GM23338 (cell line): ENCODE data around the gene PTRHD1. TPM values are rescaled to one million over a fixed set of nuclear protein-coding genes. Genes with fewer than 3 reads are reported as not detected.

ENCODE experiments used
- ATAC-seq: fragments of 200-7000 bp; cut with Tn5 transposase; 3 replicates; pipeline ENCODE4 v1.9.1; 2020
- DNase-seq: peaks from one replicate; pipeline ENCODE4 v3.0.0-alpha.2; 2015; ENCODE audit warnings: low spot score
- H2AFZ ChIP-seq: fragments of 200-600 bp; sonication (generic); 2 replicates; pipeline ENCODE4 v1.8.0; 2016; ENCODE audit warnings: antibody characterized with exemption, mild to moderate bottlenecking, moderate library complexity
- H3F3A ChIP-seq: fragments of 200-600 bp; sonication (generic); replicated peaks from 2 replicates; pipeline ENCODE4 v1.8.0; 2017; ENCODE audit warnings: antibody characterized with exemption, mixed run types, low read depth
- H3K27ac ChIP-seq: fragments of 200-600 bp; sonication (generic); 2 replicates; pipeline ENCODE4 v1.6.1; 2016; ENCODE audit warnings: low read depth
- H3K27me3 ChIP-seq: fragments of 200-600 bp; sonication (generic); 2 replicates; pipeline ENCODE4 v1.8.0; 2016; ENCODE audit warnings: mild to moderate bottlenecking, mixed run types, moderate library complexity; ENCODE audit not compliant: insufficient read depth
- H3K36me3 ChIP-seq: fragments of 200-600 bp; sonication (generic); 2 replicates; pipeline ENCODE4 v1.8.0; 2016; ENCODE audit warnings: mild to moderate bottlenecking; ENCODE audit not compliant: insufficient read depth
- H3K4me1 ChIP-seq: fragments of 200-600 bp; sonication (generic); 2 replicates; pipeline ENCODE4 v1.8.0; 2016; ENCODE audit warnings: mild to moderate bottlenecking, moderate library complexity; ENCODE audit not compliant: insufficient read depth
- H3K4me2 ChIP-seq: fragments of 200-600 bp; sonication (generic); 2 replicates; pipeline ENCODE4 v1.7.1; 2017; ENCODE audit warnings: mixed run types
- H3K4me3 ChIP-seq: fragments of 200-600 bp; sonication (generic); 2 replicates; pipeline ENCODE4 v1.6.1; 2016; ENCODE audit warnings: mixed run types
- H3K79me2 ChIP-seq: fragments of 200-600 bp; sonication (generic); replicated peaks from 2 replicates; pipeline ENCODE4 v1.8.0; 2017; ENCODE audit warnings: mild to moderate bottlenecking; ENCODE audit not compliant: insufficient read depth
- H3K9me2 ChIP-seq: fragments of 200-600 bp; sonication (generic); 2 replicates; pipeline ENCODE4 v1.8.0; 2017; ENCODE audit not compliant: insufficient read depth
- H4K20me1 ChIP-seq: fragments of 200-600 bp; sonication (generic); replicated peaks from 2 replicates; pipeline ENCODE4 v1.8.0; 2017; ENCODE audit warnings: mild to moderate bottlenecking; ENCODE audit not compliant: insufficient read depth
- H3K27ac Mint-ChIP-seq: 2 replicates; pipeline ENCODE4 v1.8.0; 2020; ENCODE audit warnings: inconsistent platforms, mild to moderate bottlenecking, moderate library complexity, mixed read lengths
- H3K27me3 Mint-ChIP-seq: 3 replicates; pipeline ENCODE4 v1.8.0; 2022; ENCODE audit warnings: low read depth, mild to moderate bottlenecking, moderate library complexity, mixed read lengths, inconsistent platforms; ENCODE audit not compliant: insufficient read depth, poor library complexity
- H3K36me3 Mint-ChIP-seq: 3 replicates; pipeline ENCODE4 v1.8.0; 2021; ENCODE audit warnings: low read depth, mild to moderate bottlenecking, inconsistent platforms, moderate library complexity, mixed read lengths
- H3K4me1 Mint-ChIP-seq: 3 replicates; pipeline ENCODE4 v1.8.0; 2020; ENCODE audit warnings: mild to moderate bottlenecking, inconsistent platforms, mixed read lengths
- H3K4me3 Mint-ChIP-seq: 3 replicates; pipeline ENCODE4 v1.8.0; 2021; ENCODE audit warnings: moderate library complexity, mild to moderate bottlenecking, inconsistent platforms, mixed read lengths
- H3K9me3 Mint-ChIP-seq: 3 replicates; pipeline ENCODE4 v1.8.0; 2020; ENCODE audit warnings: moderate library complexity, mild to moderate bottlenecking, inconsistent platforms, mixed read lengths
- CREB1 ChIP-seq: fragments of 250-450 bp; sonication (Bioruptor Pico); IDR thresholded peaks from 2 replicates; pipeline ENCODE4 v1.5.0; 2020; ENCODE audit warnings: low read depth, mild to moderate bottlenecking, moderate library complexity
- EZH2 ChIP-seq: fragments of 200-600 bp; sonication (generic); IDR thresholded peaks from one replicate; pipeline ENCODE4 v1.8.0; 2017; ENCODE audit warnings: antibody characterized with exemption, mild to moderate bottlenecking, low read depth; ENCODE audit not compliant: unreplicated experiment
- JUNB ChIP-seq: IDR thresholded peaks from one replicate; pipeline ENCODE4 v1.6.1; 2016; ENCODE audit warnings: antibody characterized with exemption; ENCODE audit not compliant: unreplicated experiment
- NANOG ChIP-seq: IDR thresholded peaks from 2 replicates; pipeline ENCODE4 v1.6.1; 2016; ENCODE audit warnings: antibody characterized with exemption, borderline replicate concordance
- POLR2AphosphoS5 ChIP-seq: IDR thresholded peaks from 2 replicates; pipeline ENCODE4 v1.6.1; 2016; ENCODE audit warnings: antibody characterized with exemption, low read depth
- STAT1 ChIP-seq: IDR thresholded peaks from one replicate; pipeline ENCODE4 v1.6.1; 2016; ENCODE audit warnings: antibody characterized with exemption; ENCODE audit not compliant: unreplicated experiment
- ZNF331 ChIP-seq: fragments of 250-450 bp; sonication (Bioruptor Pico); IDR thresholded peaks from 2 replicates; pipeline ENCODE4 v1.5.0; 2020; ENCODE audit warnings: low read depth, mild to moderate bottlenecking, moderate library complexity
- polyA plus RNA-seq: library from polyadenylated mRNA; unstranded; fragments of >200 nt; fragmentation: Nextera tagmentation; extraction: Ambion mirVana; gene quantifications from 2 replicates; pipeline ENCODE4 v1.2.1, GENCODE V29; 2016
- total RNA-seq: library from RNA; depleted of rRNA; stranded (reverse); fragments of >200 nt; shearing (Covaris generic); gene quantifications from 2 replicates; pipeline ENCODE4 v1.2.3, GENCODE V29; 2014
- TF ChIP-seq, protein P1 (sequence below): fragments of 250-450 bp; sonication (Bioruptor Pico); IDR thresholded peaks from 2 replicates; pipeline ENCODE4 v1.5.0; 2020; ENCODE audit warnings: mild to moderate bottlenecking, moderate library complexity
- TF ChIP-seq, protein P2 (sequence below), 2 experiments: fragments of 200-600 bp in 1 of 2; sonication (generic) in 1 of 2; conservative IDR thresholded peaks; 2 replicates each; pipeline versions ENCODE4 v1.5.1 to v1.6.1; 2016 to 2017; ENCODE audit warnings: antibody characterized with exemption in 2 of 2, low read depth in 2 of 2, mild to moderate bottlenecking in 2 of 2, moderate library complexity in 1 of 2
- TF ChIP-seq, protein P3 (sequence below): IDR thresholded peaks from 2 replicates; pipeline ENCODE4 v1.6.1; 2016; ENCODE audit warnings: antibody characterized with exemption

PTRHD1 gene
- total and polyA plus RNA-seq, 2 experiments from 2014 or later: 46.9 to 105 TPM

DNA sequence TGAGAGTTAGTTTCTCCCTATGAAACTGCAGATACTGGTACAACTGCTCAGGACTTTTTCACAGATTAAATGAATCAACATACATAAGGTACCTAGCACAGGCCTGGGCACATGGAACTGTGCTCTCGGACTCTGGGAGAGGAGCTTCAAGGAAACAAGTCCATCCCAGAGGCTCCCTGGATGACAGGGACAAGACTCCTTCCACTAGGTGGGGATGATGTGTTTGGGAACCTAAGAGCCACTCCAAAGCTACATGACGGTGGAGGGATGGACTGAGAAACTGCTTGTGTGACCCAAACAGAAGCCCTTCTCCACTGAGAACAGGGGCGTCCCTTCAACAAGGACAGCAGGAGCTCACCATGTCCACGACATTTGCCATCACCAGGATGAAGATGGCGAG lies 37.2 kb upstream of the PTRHD1 start (continued):
- TF ChIP-seq, protein P1, sequence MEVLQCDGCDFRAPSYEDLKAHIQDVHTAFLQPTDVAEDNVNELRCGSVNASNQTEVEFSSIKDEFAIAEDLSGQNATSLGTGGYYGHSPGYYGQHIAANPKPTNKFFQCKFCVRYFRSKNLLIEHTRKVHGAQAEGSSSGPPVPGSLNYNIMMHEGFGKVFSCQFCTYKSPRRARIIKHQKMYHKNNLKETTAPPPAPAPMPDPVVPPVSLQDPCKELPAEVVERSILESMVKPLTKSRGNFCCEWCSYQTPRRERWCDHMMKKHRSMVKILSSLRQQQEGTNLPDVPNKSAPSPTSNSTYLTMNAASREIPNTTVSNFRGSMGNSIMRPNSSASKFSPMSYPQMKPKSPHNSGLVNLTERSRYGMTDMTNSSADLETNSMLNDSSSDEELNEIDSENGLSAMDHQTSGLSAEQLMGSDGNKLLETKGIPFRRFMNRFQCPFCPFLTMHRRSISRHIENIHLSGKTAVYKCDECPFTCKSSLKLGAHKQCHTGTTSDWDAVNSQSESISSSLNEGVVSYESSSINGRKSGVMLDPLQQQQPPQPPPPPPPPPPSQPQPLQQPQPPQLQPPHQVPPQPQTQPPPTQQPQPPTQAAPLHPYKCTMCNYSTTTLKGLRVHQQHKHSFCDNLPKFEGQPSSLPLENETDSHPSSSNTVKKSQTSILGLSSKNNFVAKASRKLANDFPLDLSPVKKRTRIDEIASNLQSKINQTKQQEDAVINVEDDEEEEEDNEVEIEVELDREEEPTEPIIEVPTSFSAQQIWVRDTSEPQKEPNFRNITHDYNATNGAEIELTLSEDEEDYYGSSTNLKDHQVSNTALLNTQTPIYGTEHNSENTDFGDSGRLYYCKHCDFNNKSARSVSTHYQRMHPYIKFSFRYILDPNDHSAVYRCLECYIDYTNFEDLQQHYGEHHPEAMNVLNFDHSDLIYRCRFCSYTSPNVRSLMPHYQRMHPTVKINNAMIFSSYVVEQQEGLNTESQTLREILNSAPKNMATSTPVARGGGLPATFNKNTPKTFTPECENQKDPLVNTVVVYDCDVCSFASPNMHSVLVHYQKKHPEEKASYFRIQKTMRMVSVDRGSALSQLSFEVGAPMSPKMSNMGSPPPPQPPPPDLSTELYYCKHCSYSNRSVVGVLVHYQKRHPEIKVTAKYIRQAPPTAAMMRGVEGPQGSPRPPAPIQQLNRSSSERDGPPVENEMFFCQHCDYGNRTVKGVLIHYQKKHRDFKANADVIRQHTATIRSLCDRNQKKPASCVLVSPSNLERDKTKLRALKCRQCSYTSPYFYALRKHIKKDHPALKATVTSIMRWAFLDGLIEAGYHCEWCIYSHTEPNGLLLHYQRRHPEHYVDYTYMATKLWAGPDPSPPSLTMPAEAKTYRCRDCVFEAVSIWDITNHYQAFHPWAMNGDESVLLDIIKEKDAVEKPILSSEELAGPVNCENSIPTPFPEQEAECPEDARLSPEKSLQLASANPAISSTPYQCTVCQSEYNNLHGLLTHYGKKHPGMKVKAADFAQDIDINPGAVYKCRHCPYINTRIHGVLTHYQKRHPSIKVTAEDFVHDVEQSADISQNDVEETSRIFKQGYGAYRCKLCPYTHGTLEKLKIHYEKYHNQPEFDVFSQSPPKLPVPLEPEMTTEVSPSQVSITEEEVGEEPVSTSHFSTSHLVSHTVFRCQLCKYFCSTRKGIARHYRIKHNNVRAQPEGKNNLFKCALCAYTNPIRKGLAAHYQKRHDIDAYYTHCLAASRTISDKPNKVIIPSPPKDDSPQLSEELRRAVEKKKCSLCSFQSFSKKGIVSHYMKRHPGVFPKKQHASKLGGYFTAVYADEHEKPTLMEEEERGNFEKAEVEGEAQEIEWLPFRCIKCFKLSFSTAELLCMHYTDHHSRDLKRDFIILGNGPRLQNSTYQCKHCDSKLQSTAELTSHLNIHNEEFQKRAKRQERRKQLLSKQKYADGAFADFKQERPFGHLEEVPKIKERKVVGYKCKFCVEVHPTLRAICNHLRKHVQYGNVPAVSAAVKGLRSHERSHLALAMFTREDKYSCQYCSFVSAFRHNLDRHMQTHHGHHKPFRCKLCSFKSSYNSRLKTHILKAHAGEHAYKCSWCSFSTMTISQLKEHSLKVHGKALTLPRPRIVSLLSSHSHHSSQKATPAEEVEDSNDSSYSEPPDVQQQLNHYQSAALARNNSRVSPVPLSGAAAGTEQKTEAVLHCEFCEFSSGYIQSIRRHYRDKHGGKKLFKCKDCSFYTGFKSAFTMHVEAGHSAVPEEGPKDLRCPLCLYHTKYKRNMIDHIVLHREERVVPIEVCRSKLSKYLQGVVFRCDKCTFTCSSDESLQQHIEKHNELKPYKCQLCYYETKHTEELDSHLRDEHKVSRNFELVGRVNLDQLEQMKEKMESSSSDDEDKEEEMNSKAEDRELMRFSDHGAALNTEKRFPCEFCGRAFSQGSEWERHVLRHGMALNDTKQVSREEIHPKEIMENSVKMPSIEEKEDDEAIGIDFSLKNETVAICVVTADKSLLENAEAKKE: no peak
- TF ChIP-seq, protein P2, sequence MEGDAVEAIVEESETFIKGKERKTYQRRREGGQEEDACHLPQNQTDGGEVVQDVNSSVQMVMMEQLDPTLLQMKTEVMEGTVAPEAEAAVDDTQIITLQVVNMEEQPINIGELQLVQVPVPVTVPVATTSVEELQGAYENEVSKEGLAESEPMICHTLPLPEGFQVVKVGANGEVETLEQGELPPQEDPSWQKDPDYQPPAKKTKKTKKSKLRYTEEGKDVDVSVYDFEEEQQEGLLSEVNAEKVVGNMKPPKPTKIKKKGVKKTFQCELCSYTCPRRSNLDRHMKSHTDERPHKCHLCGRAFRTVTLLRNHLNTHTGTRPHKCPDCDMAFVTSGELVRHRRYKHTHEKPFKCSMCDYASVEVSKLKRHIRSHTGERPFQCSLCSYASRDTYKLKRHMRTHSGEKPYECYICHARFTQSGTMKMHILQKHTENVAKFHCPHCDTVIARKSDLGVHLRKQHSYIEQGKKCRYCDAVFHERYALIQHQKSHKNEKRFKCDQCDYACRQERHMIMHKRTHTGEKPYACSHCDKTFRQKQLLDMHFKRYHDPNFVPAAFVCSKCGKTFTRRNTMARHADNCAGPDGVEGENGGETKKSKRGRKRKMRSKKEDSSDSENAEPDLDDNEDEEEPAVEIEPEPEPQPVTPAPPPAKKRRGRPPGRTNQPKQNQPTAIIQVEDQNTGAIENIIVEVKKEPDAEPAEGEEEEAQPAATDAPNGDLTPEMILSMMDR (conservative IDR thresholded peaks at IDR 0.05; ENCODE audit: low read depth in 2 of 2): peak; percentile 38 to 68

DNA sequence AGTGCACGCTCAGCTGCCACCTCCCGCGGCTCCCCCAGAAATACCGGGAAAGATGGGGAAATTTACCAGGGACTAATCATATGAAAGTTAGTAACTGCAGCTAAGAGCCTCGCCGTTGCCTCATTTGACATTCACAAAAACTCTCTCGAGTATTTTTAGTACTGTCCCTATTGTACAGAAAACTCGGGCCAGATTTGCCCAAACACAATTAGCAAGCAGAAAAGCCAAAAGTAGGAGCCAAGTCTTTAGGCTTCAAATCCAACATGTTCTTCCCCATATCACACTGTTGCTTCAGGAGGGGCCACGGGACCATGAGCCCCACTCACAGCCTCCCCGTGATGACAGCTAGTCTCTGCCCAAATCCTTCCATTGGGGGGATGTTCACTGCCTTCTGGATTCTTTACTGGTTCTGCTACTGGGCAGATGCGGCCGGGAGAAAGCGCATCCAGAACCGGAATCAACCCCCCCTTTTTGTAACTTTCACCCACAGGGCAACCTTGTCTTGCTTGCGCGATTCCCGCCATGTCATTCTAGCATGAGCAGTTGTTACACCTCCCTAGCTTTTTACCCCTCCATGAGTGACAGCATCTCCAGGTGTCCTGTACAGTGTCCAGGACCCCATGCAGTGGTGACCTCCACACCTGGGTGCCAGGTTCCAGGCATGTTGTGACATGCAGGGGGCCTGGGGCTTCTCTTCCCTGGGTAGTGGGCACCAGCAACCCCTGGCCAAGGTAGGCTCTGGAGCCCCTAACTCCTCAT lies 35.2 kb upstream of the PTRHD1 start:
- Histone ChIP-seq H3K36me3 (peaks cover 5% of the 10 kb centered on the region; the same call in 1 of the 2 replicates), H3K27me3 (no peaks in the 10 kb centered on the region), H3F3A (peaks cover 9% of the 10 kb centered on the region; the same call in 1 of the 2 replicates), H2AFZ (no peak overlapping the region), H3K9me2 (no peaks in the 10 kb centered on the region), H3K4me2 (no peak overlapping the region; the same call in 1 of the 2 replicates), H3K27ac (no peak overlapping the region), H3K4me1 (0 out of 2 replicates have a peak, but pooled peaks cover 6% of the 10 kb centered on the region), H3K79me2 (no peaks in the 10 kb centered on the region), H4K20me1 (peaks cover 4% of the 10 kb centered on the region; the same call in 1 of the 2 replicates), H3K4me3 (no peak overlapping the region)
- H3K9me3 Mint-ChIP-seq: no peaks in the 10 kb centered on the region
- H3K4me3 Mint-ChIP-seq: no peak overlapping the region
- ATAC-seq (no peak), DNase-seq (no peak)
- peaks cover 22% of the 10 kb centered on the region for H3K27me3 Mint-ChIP-seq
- peaks cover 40% of the 10 kb centered on the region for H3K4me1 Mint-ChIP-seq
- H3K36me3 Mint-ChIP-seq: peaks cover 54% of the 10 kb centered on the region
- H3K27ac Mint-ChIP-seq: no peak overlapping the region; the same call in 1 of the 2 replicates
- TF ChIP-seq POLR2AphosphoS5 (no peak), STAT1 (no peak), CREB1 (no peak), ZNF331 (CRISPR knock-in tag) (no peak), EZH2 (no peak), JUNB (no peak), NANOG (no peak)
- TF ChIP-seq, protein P2 (conservative IDR thresholded peaks at IDR 0.05; ENCODE audit: low read depth in 2 of 2): no peak
- TF ChIP-seq, protein P3, sequence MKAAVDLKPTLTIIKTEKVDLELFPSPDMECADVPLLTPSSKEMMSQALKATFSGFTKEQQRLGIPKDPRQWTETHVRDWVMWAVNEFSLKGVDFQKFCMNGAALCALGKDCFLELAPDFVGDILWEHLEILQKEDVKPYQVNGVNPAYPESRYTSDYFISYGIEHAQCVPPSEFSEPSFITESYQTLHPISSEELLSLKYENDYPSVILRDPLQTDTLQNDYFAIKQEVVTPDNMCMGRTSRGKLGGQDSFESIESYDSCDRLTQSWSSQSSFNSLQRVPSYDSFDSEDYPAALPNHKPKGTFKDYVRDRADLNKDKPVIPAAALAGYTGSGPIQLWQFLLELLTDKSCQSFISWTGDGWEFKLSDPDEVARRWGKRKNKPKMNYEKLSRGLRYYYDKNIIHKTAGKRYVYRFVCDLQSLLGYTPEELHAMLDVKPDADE: no peak
